HepG2 (cell line): ENCODE data around the gene DHRS1. TPM values are rescaled to one million over a fixed set of nuclear protein-coding genes. Genes with fewer than 3 reads are reported as not detected.

ENCODE experiments used
- CREB3 ChIP-seq: sonication (generic); formaldehyde crosslinking; IDR thresholded peaks from 2 replicates; pipeline ENCODE4 v1.5.0; 2020; ENCODE audit warnings: missing genetic modification reagents
- ETS1 ChIP-seq: sonication (generic); formaldehyde crosslinking; IDR thresholded peaks from 2 replicates; pipeline ENCODE4 v1.4.0; 2020; ENCODE audit warnings: missing genetic modification reagents
- FOXP4 ChIP-seq: sonication (generic); formaldehyde crosslinking; IDR thresholded peaks from 2 replicates; pipeline ENCODE4 v1.4.0; 2020; ENCODE audit warnings: missing genetic modification reagents
- GZF1 ChIP-seq: sonication (generic); formaldehyde crosslinking; IDR thresholded peaks from 2 replicates; pipeline ENCODE4 v1.5.1; 2020; ENCODE audit warnings: mild to moderate bottlenecking, missing genetic modification reagents
- HNF1B ChIP-seq: sonication (generic); formaldehyde crosslinking; IDR thresholded peaks from 2 replicates; pipeline ENCODE4 v1.5.1; 2020; ENCODE audit warnings: mild to moderate bottlenecking, moderate library complexity, missing genetic modification reagents
- HNRNPLL ChIP-seq: fragments of 200-400 bp; formaldehyde crosslinking; IDR thresholded peaks from 2 replicates; pipeline ENCODE4 v1.6.1; 2017; ENCODE audit warnings: mild to moderate bottlenecking, low read depth, low read length; ENCODE audit not compliant: poor library complexity, severe bottlenecking
- KAT2B ChIP-seq: fragments of 150-350 bp; IDR thresholded peaks from 2 replicates; pipeline ENCODE4 v1.6.1; 2014; ENCODE audit warnings: low read depth, low read length, borderline replicate concordance
- KDM5A ChIP-seq: fragments of 200-600 bp; sonication (generic); IDR thresholded peaks from 2 replicates; pipeline ENCODE4 v1.7.0; 2018; ENCODE audit warnings: antibody characterized with exemption, mild to moderate bottlenecking, low read length, borderline replicate concordance
- KMT2B ChIP-seq: IDR thresholded peaks from 2 replicates; pipeline ENCODE4 v1.6.1; 2016; ENCODE audit warnings: missing genetic modification reagents, missing compliant biosample characterization
- NFKBIZ ChIP-seq: IDR thresholded peaks from 2 replicates; pipeline ENCODE4 v1.6.1; 2018; ENCODE audit warnings: missing genetic modification reagents, missing compliant biosample characterization
- NKX3-1 ChIP-seq: sonication (generic); formaldehyde crosslinking; IDR thresholded peaks from 2 replicates; pipeline ENCODE4 v1.5.0; 2020; ENCODE audit warnings: missing genetic modification reagents
- NR0B2 ChIP-seq: sonication (generic); formaldehyde crosslinking; IDR thresholded peaks from 2 replicates; pipeline ENCODE4 v1.4.0; 2020; ENCODE audit warnings: mild to moderate bottlenecking, missing genetic modification reagents
- RNF2 ChIP-seq: fragments of 450-650 bp; conservative IDR thresholded peaks from 2 replicates; pipeline ENCODE4 v1.6.1; 2016; ENCODE audit warnings: low read depth
- SIX4 ChIP-seq: sonication (generic); formaldehyde crosslinking; IDR thresholded peaks from 2 replicates; pipeline ENCODE4 v1.4.0; 2020; ENCODE audit warnings: missing genetic modification reagents
- SSRP1 ChIP-seq: IDR thresholded peaks from 2 replicates; pipeline ENCODE4 v1.6.1; 2016; ENCODE audit warnings: control low read depth
- TEAD2 ChIP-seq: sonication (generic); formaldehyde crosslinking; IDR thresholded peaks from 2 replicates; pipeline ENCODE4 v1.9.0; 2021; ENCODE audit warnings: missing genetic modification reagents
- ZNF256 ChIP-seq: sonication (generic); formaldehyde crosslinking; conservative IDR thresholded peaks from 2 replicates; pipeline ENCODE4 v1.4.0; 2020; ENCODE audit warnings: missing genetic modification reagents
- ZNF501 ChIP-seq: sonication (generic); formaldehyde crosslinking; IDR thresholded peaks from 2 replicates; pipeline ENCODE4 v1.5.1; 2020; ENCODE audit warnings: mild to moderate bottlenecking, moderate library complexity, missing genetic modification reagents
- ZNF552 ChIP-seq: sonication (generic); formaldehyde crosslinking; IDR thresholded peaks from 2 replicates; pipeline ENCODE4 v1.9.0; 2022; ENCODE audit warnings: missing genetic modification reagents, mild to moderate bottlenecking, borderline replicate concordance
- ZNF576 ChIP-seq: sonication (generic); formaldehyde crosslinking; IDR thresholded peaks from 2 replicates; pipeline ENCODE4 v1.4.0; 2020; ENCODE audit warnings: mild to moderate bottlenecking, missing genetic modification reagents
- ZNF703 ChIP-seq: sonication (generic); formaldehyde crosslinking; IDR thresholded peaks from 2 replicates; pipeline ENCODE4 v1.5.1; 2020; ENCODE audit warnings: missing genetic modification reagents, mild to moderate bottlenecking, moderate library complexity, borderline replicate concordance
- ZNF746 ChIP-seq: sonication (generic); formaldehyde crosslinking; IDR thresholded peaks from 2 replicates; pipeline ENCODE4 v1.8.0; 2022; ENCODE audit warnings: mild to moderate bottlenecking, missing genetic modification reagents
- ZNF761 ChIP-seq: sonication (generic); formaldehyde crosslinking; conservative IDR thresholded peaks from 2 replicates; pipeline ENCODE4 v1.4.0; 2020; ENCODE audit warnings: mild to moderate bottlenecking, missing genetic modification reagents
- ZNF781 ChIP-seq: sonication (generic); formaldehyde crosslinking; IDR thresholded peaks from 2 replicates; pipeline ENCODE4 v1.5.1; 2020; ENCODE audit warnings: borderline replicate concordance, mild to moderate bottlenecking, missing genetic modification reagents; ENCODE audit errors: not compliant biosample characterization
- polyA plus RNA-seq, 8 experiments: library from polyadenylated mRNA; depleted of rRNA in 3 of 8; stranded (reverse) in 7 of 8; unstranded in 1 of 8; fragments of >200 nt; fragmentation: Illumina TruSeq in 4 of 8; extraction: Trizol in 4 of 8; gene quantifications; 2 replicates each; pipeline versions ENCODE4 v1.2.1 to v1.2.3, GENCODE V29; 2011 to 2016; ENCODE audit warnings: low read depth in 4 of 8, missing spikeins in 1 of 8, mixed read lengths in 1 of 8; ENCODE audit not compliant: insufficient read depth in 1 of 8
- total RNA-seq, 5 experiments: library from RNA; depleted of rRNA; stranded (reverse); fragments of >200 nt; fragmentation: Illumina TruSeq; extraction: Trizol; gene quantifications; 2 replicates each; pipeline ENCODE4 v1.2.3, GENCODE V29; 2016; ENCODE audit warnings: low read depth in 1 of 5

Gene DHRS1
- total and polyA plus RNA-seq, 2 of the 13 experiments (the other 11 are each of a cell fraction or from before 2014, with no cell fraction given), result 49.8 to 60.8 TPM

GRCh38 chr14:24314377-24315193 is 15.0 kb upstream of the DHRS1 start (continued):
- 0 out of 2 replicates have a peak, but pooled peaks have one; percentile 36 for TF ChIP-seq ETS1
- no peak for TF ChIP-seq NR0B2 (CRISPR knock-in tag)
- no peak for TF ChIP-seq KAT2B
- peak; percentile 1; the same call in 1 of the 2 replicates for TF ChIP-seq NFKBIZ (CRISPR knock-in tag)
- TF ChIP-seq CREB3 (CRISPR knock-in tag), result no peak
- no peak for TF ChIP-seq ZNF746 (CRISPR knock-in tag)
- peak; percentile 23; the same call in 1 of the 2 replicates for TF ChIP-seq SSRP1 (CRISPR knock-in tag)
- no peak for TF ChIP-seq NKX3-1 (CRISPR knock-in tag)
- TF ChIP-seq ZNF256 (CRISPR knock-in tag), result no peak
- TF ChIP-seq HNRNPLL, result no peak
- no peak for TF ChIP-seq KDM5A
- TF ChIP-seq SIX4 (CRISPR knock-in tag), result no peak
- no peak for TF ChIP-seq TEAD2 (CRISPR knock-in tag)
- peak; percentile 28; the same call in 1 of the 2 replicates for TF ChIP-seq HNF1B (CRISPR knock-in tag)
- no peak for TF ChIP-seq ZNF552 (CRISPR knock-in tag)
- TF ChIP-seq ZNF781, result peak; percentile 42
- no peak for TF ChIP-seq ZNF703 (CRISPR knock-in tag)
- TF ChIP-seq ZNF501 (CRISPR knock-in tag), result no peak
- peak; percentile 17; the same call in 1 of the 2 replicates for TF ChIP-seq ZNF576 (CRISPR knock-in tag)
- no peak for TF ChIP-seq RNF2
- no peak for TF ChIP-seq GZF1 (CRISPR knock-in tag)
- no peak for TF ChIP-seq FOXP4 (CRISPR knock-in tag)
- TF ChIP-seq KMT2B (CRISPR knock-in tag), result no peak
- no peak for TF ChIP-seq ZNF761
